CD4-positive, alpha-beta T cell treated with Interleukin-4 for 4 hours (primary cell): ENCODE data around the gene HPN.
"Not testable (repeated sequence)": the region's sequence is repeated elsewhere in the genome, so short reads cannot be mapped to it uniquely, and the experiment has no call there.

Experiments
- DNase-seq: peaks from one replicate; pipeline ENCODE4 v3.0.0-alpha.2; 2020

HPN gene

GRCh38 chr19:35041548-35042055 is at the start of gene HPN:
Gene HPN, plus strand, starts transcription at chr19:35041721. Its CDS starts 786 bp downstream, at chr19:35042507.
- no peak for DNase-seq

- DNase-seq, result not testable (repeated sequence)
Observed at GRCh38 chr19:34992582-34992981, 48.9 kb upstream of the HPN start.

DNA sequence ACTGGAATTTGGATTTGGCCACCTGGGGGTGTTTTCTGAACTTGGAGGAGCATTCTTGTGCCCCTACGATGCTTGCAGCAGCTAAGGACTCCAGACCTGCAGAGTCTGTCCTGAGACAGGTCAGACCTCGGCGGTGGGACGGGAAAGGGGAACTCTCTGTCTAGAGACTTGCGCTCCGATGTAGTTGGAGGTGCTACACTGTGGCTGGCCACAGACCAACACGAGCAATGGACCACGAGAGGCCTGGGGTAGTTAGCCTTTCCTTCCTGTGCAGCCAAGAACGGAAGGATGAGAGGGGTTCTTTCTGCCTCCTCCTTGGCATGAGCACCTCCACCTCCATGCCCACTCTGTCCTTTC is 47.3 kb upstream of the HPN start:
- no peak for DNase-seq

GRCh38 chr19:34994643-34995541 is 46.6 kb upstream of the HPN start:
- no peak for DNase-seq

DNA sequence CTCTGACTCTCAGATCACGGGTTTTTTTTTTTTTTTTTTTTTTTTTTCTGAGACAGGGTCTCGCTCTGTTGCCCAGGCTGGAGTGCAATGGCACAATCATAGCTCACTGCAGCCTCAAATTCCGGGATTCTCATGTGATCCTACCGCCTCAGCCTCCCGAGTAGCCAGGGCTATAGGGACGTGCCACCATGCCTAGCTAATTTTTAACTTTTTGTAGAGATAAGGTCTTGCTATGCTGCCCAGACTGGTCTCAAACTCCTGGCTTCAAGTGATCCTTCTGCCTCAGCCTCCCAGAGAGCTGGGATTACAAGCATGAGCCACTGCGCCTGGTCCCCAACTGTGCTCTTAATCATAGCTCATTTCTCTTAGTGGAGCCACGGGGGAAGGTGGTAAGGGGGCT is 46.0 kb upstream of the HPN start:
- no peak for DNase-seq

- peak; percentile 45 for DNase-seq
Observed at GRCh38 chr19:34997071-34997617, 44.4 kb upstream of the HPN start.

- DNase-seq, result not testable (repeated sequence)
Observed at GRCh38 chr19:34998224-34998623, 43.3 kb upstream of the HPN start.

GRCh38 chr19:34998777-34999497 is 42.6 kb upstream of the HPN start:
- DNase-seq, result no peak

- peak; percentile 59 for DNase-seq
Observed at GRCh38 chr19:34999498-35000337, 41.8 kb upstream of the HPN start, which contains the start of gene GRAMD1A. Gene GRAMD1A, plus strand, starts transcription at chr19:35000323. Its CDS starts 156 bp downstream, at chr19:35000479.

DNA sequence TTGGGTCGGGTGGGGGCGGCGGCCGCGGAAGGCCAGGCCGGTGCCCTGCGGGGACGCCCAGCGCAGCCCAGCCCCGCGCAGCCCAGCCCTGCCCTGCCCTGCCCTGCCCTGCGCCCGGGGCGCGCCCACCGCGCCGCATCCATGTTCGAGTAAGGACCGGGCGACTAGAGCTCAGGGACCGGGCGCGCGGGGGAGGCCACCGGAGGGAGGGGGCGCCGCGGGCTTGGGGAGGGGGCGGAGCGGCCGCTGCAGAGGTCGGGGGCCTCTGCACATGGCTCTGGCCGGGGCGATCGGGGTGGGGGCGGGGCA is 41.2 kb upstream of the HPN start:
- no peak for DNase-seq

DNA sequence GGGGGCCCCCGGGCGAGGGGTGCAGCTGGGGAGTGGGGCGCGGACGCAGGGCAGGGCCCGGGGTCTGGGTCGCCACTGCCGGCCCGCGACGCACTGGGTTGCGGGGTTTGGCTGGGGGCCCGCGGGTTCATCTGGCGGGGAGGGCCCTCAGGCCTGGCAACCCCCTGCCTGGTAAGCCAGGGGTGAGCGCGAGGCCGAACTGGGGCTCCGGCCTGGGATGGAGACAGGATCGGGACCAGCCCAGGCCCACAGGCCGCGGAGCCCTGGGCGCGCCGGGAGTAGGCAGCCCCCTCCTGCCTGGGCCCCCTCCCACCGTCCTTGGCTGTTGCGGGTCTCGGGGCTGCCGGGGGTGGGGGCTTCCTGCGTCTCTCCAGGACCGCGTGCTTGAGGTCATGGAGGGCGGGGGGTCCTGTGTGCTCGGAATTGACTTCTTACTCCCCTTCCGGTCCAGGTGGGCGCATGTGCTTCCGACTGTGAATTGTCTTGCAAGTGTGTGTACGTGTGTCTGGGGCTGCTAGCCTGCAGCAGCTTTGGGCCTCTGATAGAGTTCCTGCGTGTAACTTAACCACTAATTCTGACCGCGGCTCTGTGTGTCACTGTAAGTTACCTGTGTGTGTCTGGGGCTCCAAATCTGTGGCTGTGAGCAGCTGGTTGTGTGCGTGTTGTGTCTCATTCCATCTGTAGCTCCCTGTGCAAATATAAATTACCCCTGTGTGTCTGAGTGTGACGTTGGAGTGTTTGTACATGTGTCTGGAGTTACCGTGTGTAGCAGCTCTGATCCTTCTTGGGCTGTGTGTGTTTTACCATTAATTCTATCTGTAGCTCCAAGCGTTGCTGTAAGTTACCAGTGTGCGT is 40.6 kb upstream of the HPN start:
- peak; percentile 74 for DNase-seq

DNA sequence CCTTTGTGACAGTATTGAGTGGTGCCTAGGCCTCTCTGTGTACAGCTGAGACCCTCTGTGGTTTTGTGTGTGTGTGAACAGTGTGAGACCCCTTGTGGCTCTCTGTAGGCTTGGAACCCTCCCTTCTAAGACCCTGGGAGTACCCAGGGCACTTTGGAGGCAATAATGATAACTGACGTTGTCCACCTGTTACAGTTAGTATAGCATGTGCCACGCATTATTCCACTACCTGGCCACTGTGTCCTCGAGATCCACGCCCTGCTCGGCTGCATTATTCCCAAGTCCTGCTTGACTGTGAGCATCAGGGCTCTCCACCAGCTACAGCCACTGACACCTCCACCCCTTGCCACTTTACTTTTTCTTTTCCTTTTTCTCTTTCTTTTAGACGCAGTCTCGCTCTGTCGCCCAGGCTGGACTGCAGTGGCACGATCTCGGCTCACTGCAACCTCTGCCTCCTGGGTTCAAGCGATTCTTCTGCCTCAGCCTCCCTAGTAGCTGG is 39.4 kb upstream of the HPN start:
- no peak for DNase-seq

- no peak for DNase-seq
Observed at GRCh38 chr19:35004517-35005255, 36.8 kb upstream of the HPN start.

GRCh38 chr19:35005256-35005977 is 36.1 kb upstream of the HPN start:
- no peak for DNase-seq

DNA sequence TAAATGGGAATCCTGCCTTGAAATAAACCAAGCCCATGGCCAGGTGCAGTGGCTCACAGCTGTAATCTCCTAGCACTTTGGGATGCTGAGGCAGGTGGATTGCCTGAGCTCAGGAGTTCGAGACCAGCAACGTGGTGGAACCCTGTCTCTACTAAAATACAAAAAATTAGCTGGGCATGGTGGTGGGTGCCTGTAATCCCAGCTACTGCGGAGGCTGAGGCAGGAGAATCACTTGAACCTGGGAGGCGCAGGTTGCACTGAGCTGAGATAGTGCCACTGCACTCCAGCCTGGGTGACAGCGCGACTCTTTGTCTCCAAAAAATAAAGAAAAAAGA is 35.5 kb upstream of the HPN start:
- not testable (repeated sequence) for DNase-seq

GRCh38 chr19:35006342-35006998 is 35.1 kb upstream of the HPN start:
- DNase-seq, result no peak

- no peak for DNase-seq
Observed at GRCh38 chr19:35006999-35007365, 34.5 kb upstream of the HPN start.

GRCh38 chr19:35007427-35007826 is 34.1 kb upstream of the HPN start:
- not testable (repeated sequence) for DNase-seq

DNA sequence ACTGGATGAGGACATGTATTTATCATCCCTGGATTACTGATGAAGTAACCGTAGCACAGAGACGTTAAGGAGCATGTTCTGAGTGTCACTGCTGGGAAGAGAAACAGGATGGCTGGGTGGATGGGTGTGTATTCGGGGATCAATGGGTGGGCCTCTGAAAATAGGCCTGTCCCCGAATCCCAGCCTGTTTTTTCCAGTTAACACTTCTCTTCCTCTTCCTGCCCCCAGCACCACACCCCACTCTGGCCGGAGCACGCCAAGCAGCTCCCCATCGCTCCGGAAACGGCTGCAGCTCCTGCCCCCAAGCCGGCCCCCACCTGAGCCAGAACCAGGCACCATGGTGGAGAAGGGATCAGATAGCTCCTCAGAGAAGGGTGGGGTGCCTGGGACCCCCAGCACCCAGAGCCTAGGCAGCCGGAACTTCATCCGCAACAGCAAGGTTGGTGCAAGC is 32.6 kb upstream of the HPN start:
- DNase-seq, result no peak
